ENCODE data around the gene SDC4. TPM values are rescaled to one million over a fixed set of nuclear protein-coding genes. Genes with fewer than 3 reads are reported as not detected.

Gene SDC4
- 1 to 10 TPM in 4 of 5 donors, under 1 TPM in 1; 0.68 to 4.4 (median 3.5) TPM for total RNA-seq
- total RNA-seq (2013) = 1.7 TPM
- 2.0 to 240 (median 7.2) reads per million in 29 experiments for total RNA-seq

GRCh38 chr20:45347936-45348778, at the start of gene SDC4:
SDC4 (minus strand) TSS chr20:45348424; CDS start chr20:45348384, 40 bp downstream.
- DNase-seq = peak in 33 of 35 experiments; percentile 4 to 77 (median 31)
- no peaks in the 10 kb centered on the region for H3K36me3 ChIP-seq (ENCODE audit: control insufficient read depth in 2 of 2, extremely low read depth in 1 of 2, insufficient read depth in 1 of 2, low read length in 1 of 2)
- no peaks in the 10 kb centered on the region for H3K9me3 ChIP-seq
- ChIA-PET POLR2A (interaction anchor here in 1 of 2 donors (0.5 kb wide), 1 partner anchor 19 kb away, joined by 3 read pairs; no protein-coding TSS in a partner anchor), CTCF (interaction anchor here in 1 of 2 donors (1.4 kb wide), 1 partner anchor 88 kb away, joined by 4 read pairs; no protein-coding TSS in a partner anchor)
- Mint-ChIP-seq H3K4me3 (peak within 1 kb of the TSS; percentile 73 to 78 (median 74)), H3K27me3 (peaks cover 8 to 12% of the 10 kb centered on the region in 2 donors), H3K9me3 (no peaks in the 10 kb centered on the region), H3K4me1 (peaks cover 12 to 30% (median 19%) of the 10 kb centered on the region in 3 donors), H3K27ac (peak within 1 kb of the TSS in 1 of 2 donors; percentile 22), H3K36me3 (no peaks in the 10 kb centered on the region)
- WGBS (ENCODE audit: insufficient coverage) = 3% methylated on average over 41 of the region's 77 CpGs
- no peak within 1 kb of the TSS for H3K27ac ChIP-seq (ENCODE audit: low read length)
- peaks cover 0 to 15% of the 10 kb centered on the region in 2 experiments for H3K4me1 ChIP-seq (ENCODE audit: control insufficient read depth in 1 of 2, extremely low read depth in 1 of 2, insufficient read depth in 2 of 2, low read length in 2 of 2)
- H3K27me3 ChIP-seq (replicated peaks in 1 of 2; ENCODE audit: control insufficient read depth in 2 of 2, extremely low read depth in 1 of 2, insufficient read depth in 2 of 2, low read length in 1 of 2) = peaks cover 0 to 17% of the 10 kb centered on the region in 2 experiments
- peak within 1 kb of the TSS; percentile 52 to 61 for H3K4me3 ChIP-seq (ENCODE audit: control insufficient read depth in 1 of 2, extremely low read depth in 1 of 2, low read length in 1 of 2)
- peak; percentile 86 to 90 (median 87) for ATAC-seq (replicated peaks in 1 of 4)

- H3K9me3 ChIP-seq = no peaks in the 10 kb centered on the region
- Mint-ChIP-seq H3K36me3 (peaks cover 12% of the 10 kb centered on the region), H3K27ac (no peak overlapping the region), H3K4me1 (peaks cover 0 to 5% (median 0%) of the 10 kb centered on the region in 3 donors), H3K4me3 (no peak overlapping the region), H3K27me3 (no peaks in the 10 kb centered on the region), H3K9me3 (peaks cover 3 to 9% (median 8%) of the 10 kb centered on the region in 3 donors)
- ATAC-seq (replicated peaks in 1 of 4) (no peak), DNase-seq (no peak)
- POLR2A ChIA-PET = no interaction called here
- H3K4me3 ChIP-seq (ENCODE audit: control insufficient read depth in 1 of 2, extremely low read depth in 1 of 2, low read length in 1 of 2) = no peak overlapping the region
- peaks cover 0 to 2% of the 10 kb centered on the region in 2 donors for H3K36me3 ChIP-seq (ENCODE audit: control insufficient read depth in 2 of 2, extremely low read depth in 1 of 2, insufficient read depth in 1 of 2, low read length in 1 of 2)
- no peak overlapping the region for H3K27ac ChIP-seq (ENCODE audit: low read length)
- WGBS (ENCODE audit: insufficient coverage) = 83% methylated on average over 4 of the region's 7 CpGs
- CTCF ChIA-PET = interaction anchor here in 1 of 2 donors (1.3 kb wide), 1 partner anchor 12 kb away, joined by 4 read pairs; no protein-coding TSS in a partner anchor
- H3K27me3 ChIP-seq (replicated peaks in 1 of 2; ENCODE audit: control insufficient read depth in 2 of 2, extremely low read depth in 1 of 2, insufficient read depth in 2 of 2, low read length in 1 of 2) = no peaks in the 10 kb centered on the region
- no peaks in the 10 kb centered on the region for H3K4me1 ChIP-seq (ENCODE audit: control insufficient read depth in 1 of 2, extremely low read depth in 1 of 2, insufficient read depth in 2 of 2, low read length in 2 of 2)
Observed at GRCh38 chr20:45395114-45395415, 46.8 kb upstream of the SDC4 start.

- Mint-ChIP-seq H3K36me3 (peaks cover 6% of the 10 kb centered on the region), H3K4me3 (no peak overlapping the region), H3K9me3 (peaks cover 0 to 3% (median 2%) of the 10 kb centered on the region in 3 donors), H3K27me3 (no peaks in the 10 kb centered on the region), H3K27ac (no peak overlapping the region), H3K4me1 (peaks cover 0 to 5% (median 0%) of the 10 kb centered on the region in 3 donors)
- DNase-seq (no peak), ATAC-seq (replicated peaks in 1 of 4) (no peak)
- POLR2A ChIA-PET = no interaction called here
- WGBS (ENCODE audit: insufficient coverage) = 98% methylated on average over 18 of the region's 21 CpGs
- Histone ChIP-seq H3K36me3 (ENCODE audit: control insufficient read depth in 2 of 2, extremely low read depth in 1 of 2, insufficient read depth in 1 of 2, low read length in 1 of 2) (peaks cover 0 to 2% of the 10 kb centered on the region in 2 donors), H3K27me3 (replicated peaks in 1 of 2; ENCODE audit: control insufficient read depth in 2 of 2, extremely low read depth in 1 of 2, insufficient read depth in 2 of 2, low read length in 1 of 2) (no peaks in the 10 kb centered on the region), H3K9me3 (no peaks in the 10 kb centered on the region), H3K4me1 (ENCODE audit: control insufficient read depth in 1 of 2, extremely low read depth in 1 of 2, insufficient read depth in 2 of 2, low read length in 2 of 2) (no peaks in the 10 kb centered on the region), H3K27ac (ENCODE audit: low read length) (no peak overlapping the region), H3K4me3 (ENCODE audit: control insufficient read depth in 1 of 2, extremely low read depth in 1 of 2, low read length in 1 of 2) (no peak overlapping the region)
- CTCF ChIA-PET = interaction anchor here in 1 of 2 donors (1.3 kb wide), 1 partner anchor 13 kb away, joined by 4 read pairs; no protein-coding TSS in a partner anchor
Observed at GRCh38 chr20:45394221-45395113, 46.2 kb upstream of the SDC4 start.

- Histone ChIP-seq H3K27ac (ENCODE audit: low read length) (no peak overlapping the region), H3K4me3 (ENCODE audit: control insufficient read depth in 1 of 2, extremely low read depth in 1 of 2, low read length in 1 of 2) (no peak overlapping the region), H3K9me3 (no peaks in the 10 kb centered on the region), H3K36me3 (ENCODE audit: control insufficient read depth in 2 of 2, extremely low read depth in 1 of 2, insufficient read depth in 1 of 2, low read length in 1 of 2) (peaks cover 0 to 2% of the 10 kb centered on the region in 2 donors), H3K4me1 (ENCODE audit: control insufficient read depth in 1 of 2, extremely low read depth in 1 of 2, insufficient read depth in 2 of 2, low read length in 2 of 2) (no peaks in the 10 kb centered on the region), H3K27me3 (replicated peaks in 1 of 2; ENCODE audit: control insufficient read depth in 2 of 2, extremely low read depth in 1 of 2, insufficient read depth in 2 of 2, low read length in 1 of 2) (no peaks in the 10 kb centered on the region)
- DNase-seq (no peak), ATAC-seq (replicated peaks in 1 of 4) (no peak)
- Mint-ChIP-seq H3K4me3 (no peak overlapping the region), H3K4me1 (peaks cover 0 to 5% (median 0%) of the 10 kb centered on the region in 3 donors), H3K36me3 (peaks cover 8% of the 10 kb centered on the region), H3K27me3 (no peaks in the 10 kb centered on the region), H3K9me3 (no peaks in the 10 kb centered on the region), H3K27ac (no peak overlapping the region)
- POLR2A ChIA-PET = no interaction called here
- CTCF ChIA-PET = interaction anchor here (0.6 to 1.1 kb wide), 5 partner anchors 11 to 965 kb away, joined by 3 to 5 read pairs (median 3); no protein-coding TSS in a partner anchor
- WGBS (ENCODE audit: insufficient coverage) = no CpG with 5 or more reads among the region's 3 CpGs
Observed at GRCh38 chr20:45392733-45393132, 44.5 kb upstream of the SDC4 start.

- Histone ChIP-seq H3K9me3 (no peaks in the 10 kb centered on the region), H3K4me3 (ENCODE audit: control insufficient read depth in 1 of 2, extremely low read depth in 1 of 2, low read length in 1 of 2) (no peak overlapping the region), H3K27me3 (replicated peaks in 1 of 2; ENCODE audit: control insufficient read depth in 2 of 2, extremely low read depth in 1 of 2, insufficient read depth in 2 of 2, low read length in 1 of 2) (no peaks in the 10 kb centered on the region), H3K36me3 (ENCODE audit: control insufficient read depth in 2 of 2, extremely low read depth in 1 of 2, insufficient read depth in 1 of 2, low read length in 1 of 2) (peaks cover 0 to 2% of the 10 kb centered on the region in 2 donors), H3K4me1 (ENCODE audit: control insufficient read depth in 1 of 2, extremely low read depth in 1 of 2, insufficient read depth in 2 of 2, low read length in 2 of 2) (no peaks in the 10 kb centered on the region), H3K27ac (ENCODE audit: low read length) (no peak overlapping the region)
- H3K9me3 Mint-ChIP-seq = peaks cover 0 to 9% (median 0%) of the 10 kb centered on the region in 3 donors
- peaks cover 0 to 5% (median 0%) of the 10 kb centered on the region in 3 donors for H3K4me1 Mint-ChIP-seq
- ChIA-PET CTCF (interaction anchor here in 1 of 2 donors (0.9 kb wide), 1 partner anchor 29 kb away, joined by 3 read pairs; the partner anchor contains the start of gene SYS1), POLR2A (interaction anchor here in 1 of 2 donors (0.6 kb wide), 1 partner anchor 42 kb away, joined by 8 read pairs; no protein-coding TSS in a partner anchor)
- no peak overlapping the region for H3K4me3 Mint-ChIP-seq
- no peak overlapping the region for H3K27ac Mint-ChIP-seq
- H3K27me3 Mint-ChIP-seq = no peaks in the 10 kb centered on the region
- peaks cover 18% of the 10 kb centered on the region for H3K36me3 Mint-ChIP-seq
- DNase-seq (no peak), ATAC-seq (replicated peaks in 1 of 4) (no peak)
- WGBS (ENCODE audit: insufficient coverage) = no CpG with 5 or more reads among the region's 2 CpGs
Observed at GRCh38 chr20:45391559-45391958, 43.3 kb upstream of the SDC4 start.

Measured in T-cell (primary cell).